ENCODE results near the gene TMEM100.

DNA sequence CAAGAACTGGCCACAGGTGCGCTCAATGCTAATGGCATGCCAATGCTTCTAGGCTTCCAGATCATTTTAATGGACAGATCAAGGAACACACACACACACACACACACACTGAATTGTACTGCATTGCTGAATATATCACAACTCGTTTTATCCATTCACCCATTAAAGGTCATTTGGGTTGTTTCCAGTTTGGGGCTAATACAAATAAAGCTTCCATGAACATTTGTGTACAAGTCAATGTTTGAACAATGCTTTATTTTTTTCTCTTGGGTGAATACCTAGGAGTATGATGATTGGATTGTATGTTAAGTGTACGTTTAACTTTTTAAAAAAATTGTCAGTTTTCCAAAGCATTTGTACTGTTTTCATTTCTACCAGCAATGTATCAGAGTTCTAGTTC lies 24.5 kb upstream of the TMEM100 start:
- TF ChIP-seq CTCF (IDR thresholded peaks at IDR 0.05) (no peak), EZH2 (IDR thresholded peaks at IDR 0.05; ENCODE audit: borderline replicate concordance, insufficient read depth, low read depth, low read length, poor library complexity, severe bottlenecking) (no peak)

Measured in B cell (primary cell).